Right cardiac atrium (tissue), 5 donors: ENCODE data around the gene PTCHD4. TPM values are rescaled to one million over a fixed set of nuclear protein-coding genes. Genes with fewer than 3 reads are reported as not detected.

Source experiments
- ATAC-seq, 2 donors: fragments of 200-7000 bp; cut with Tn5 transposase; one replicate each; pipeline versions ENCODE4 v1.8.0 to v1.9.1; 2020; ENCODE audit warnings: moderate library complexity in 2 of 2, mild to moderate bottlenecking in 1 of 2
- DNase-seq, 3 donors: peaks; one replicate each; pipeline ENCODE4 v3.0.0-alpha.2; 2020
- H3K27ac ChIP-seq: one replicate; pipeline ENCODE4 v1.5.1; 2013; ENCODE audit warnings: mild to moderate bottlenecking, low read length, control low read depth, moderate library complexity
- H3K27me3 ChIP-seq: one replicate; pipeline ENCODE4 v1.6.1; 2013; ENCODE audit not compliant: control insufficient read depth, insufficient read depth
- H3K4me1 ChIP-seq: one replicate; pipeline ENCODE4 v1.6.1; 2013; ENCODE audit warnings: low read length; ENCODE audit not compliant: control insufficient read depth, insufficient read depth
- H3K4me3 ChIP-seq: one replicate; pipeline ENCODE4 v1.5.1; 2013; ENCODE audit warnings: low read length, control low read depth
- H3K9me3 ChIP-seq: one replicate; pipeline ENCODE4 v1.6.1; 2013; ENCODE audit warnings: low read length; ENCODE audit not compliant: control insufficient read depth
- WGBS: extraction: QIAGEN DNeasy Blood & Tissue Kit; methylation state at CpG from one replicate; pipeline ENCODE4 v1.1.7; 2013; 5-methylcytosine and 5-hydroxymethylcytosine counted together
- intact Hi-C, 4 donors: fragments of 100-400 bp; cut with DNase I; formaldehyde crosslinking; loops; one replicate each; pipeline versions ENCODE4 v1.11.0 to v1.14.0; 2022 to 2023
- polyA plus RNA-seq: library from polyadenylated mRNA; stranded (reverse); fragments of 200-250 nt; gene quantifications from one replicate; pipeline ENCODE4 v1.2.3, GENCODE V29; 2013
- total RNA-seq, 4 donors: library from RNA; stranded (reverse); fragmentation: NEBNext Ultra II Directional; extraction: Animal tissue kit (Norgen Biotek cat#: 25700); gene quantifications; one replicate each; pipeline ENCODE4 v1.2.1, GENCODE V29; 2021
- donor health status: healthy with polysubstance abuse.
- donor health status: DM: no; HTN: yes; CAD: no.
- donor health status: DM: no; HTN: no; CAD: no.
- donor health status: DM: no; HTN: yes; CAD: no; lungs with severe emphysema.
- donor health status: DM: yes; HTN: yes; CAD: no.

The PTCHD4 gene
- total and polyA plus RNA-seq, 5 donors, result 0.09 to 0.91 (median 0.50) TPM

DNA sequence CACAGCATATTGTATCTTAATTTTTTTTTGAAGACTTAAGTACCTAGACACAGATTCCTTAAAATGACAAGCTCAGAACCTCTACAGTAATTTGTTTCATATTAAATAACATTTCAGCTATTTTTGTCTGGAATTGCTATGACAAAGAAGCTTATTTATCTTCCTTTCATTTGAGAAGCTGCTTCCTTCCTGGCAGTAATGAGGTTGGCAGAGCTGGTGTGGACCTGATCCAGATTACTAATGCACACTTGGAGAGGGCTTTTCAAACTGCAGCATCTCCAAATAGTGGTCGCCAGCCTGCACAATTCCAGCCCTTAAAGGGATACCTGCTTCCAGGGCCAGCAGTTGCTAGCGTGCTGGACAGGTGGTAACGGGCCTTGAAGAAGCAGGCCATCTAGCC lies 12.1 kb downstream of the PTCHD4 start:
- WGBS, result 57% methylated on average over 3 of the region's 3 CpGs
- Histone ChIP-seq H3K4me3 (no peak overlapping the region), H3K9me3 (no peaks in the 10 kb centered on the region), H3K27ac (no peak overlapping the region), H3K27me3 (no peaks in the 10 kb centered on the region), H3K4me1 (no peaks in the 10 kb centered on the region)
- DNase-seq (no peak), ATAC-seq (no peak)
- intact Hi-C loops, result no loop called here

DNA sequence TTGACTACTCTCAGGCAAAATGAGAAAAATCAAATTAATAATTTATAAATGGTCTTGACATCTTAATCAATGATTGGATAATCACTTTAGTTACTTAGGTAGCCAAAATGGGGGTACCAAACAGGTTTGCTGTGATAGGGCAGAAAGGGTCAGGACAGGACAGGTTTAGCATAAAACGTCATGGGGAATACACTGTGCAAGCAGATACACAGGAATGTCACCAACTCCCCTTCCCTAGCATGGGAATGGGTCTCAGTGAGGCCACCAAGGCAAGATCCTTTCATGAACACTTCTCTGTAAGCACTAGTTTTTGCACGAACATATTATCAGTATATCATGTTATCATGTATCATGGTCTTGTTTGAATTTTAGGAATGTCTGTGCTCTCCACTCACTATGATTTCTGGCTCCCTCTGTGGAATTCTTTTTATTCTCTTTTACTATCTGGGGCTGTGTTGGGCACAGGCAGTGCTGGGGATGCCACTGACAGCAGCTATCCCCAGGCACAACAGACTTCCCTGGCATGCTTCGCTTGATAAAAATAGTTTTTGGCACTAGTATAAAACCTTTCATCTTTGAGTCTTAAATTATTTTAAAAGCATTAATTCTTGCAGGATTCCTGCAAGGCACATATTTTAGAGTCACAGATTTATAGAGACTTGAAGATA lies 18.3 kb downstream of the PTCHD4 start:
- intact Hi-C loops, result no loop called here
- whole genome bisulfite sequencing, result 54% methylated on average over 3 of the region's 3 CpGs
- DNase-seq, result no peak
- peak; percentile 61 to 90 for ATAC-seq
- no peak overlapping the region for H3K4me3 ChIP-seq
- H3K27ac ChIP-seq, result no peak overlapping the region
- H3K27me3 ChIP-seq, result no peaks in the 10 kb centered on the region
- peaks cover 4% of the 10 kb centered on the region for H3K4me1 ChIP-seq
- no peaks in the 10 kb centered on the region for H3K9me3 ChIP-seq

DNA sequence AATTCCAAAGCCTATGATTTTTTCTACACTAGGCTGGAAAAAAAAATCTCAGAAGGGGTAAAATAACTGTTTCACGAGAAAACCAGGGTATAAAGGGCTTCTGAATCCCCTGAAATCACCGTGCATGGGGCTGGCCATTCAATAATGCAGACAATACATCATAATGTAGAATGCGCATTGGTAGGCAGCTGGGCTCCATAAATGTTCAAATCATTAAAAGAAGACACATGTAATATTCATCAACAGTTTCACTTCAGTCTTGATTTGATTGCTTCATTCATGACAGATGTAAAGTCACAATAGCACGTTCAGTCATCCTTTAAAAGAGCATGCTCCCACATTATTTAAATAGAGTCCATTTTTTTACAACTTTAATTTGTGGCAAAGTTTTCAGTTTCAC lies 20.5 kb downstream of the PTCHD4 start:
- no peaks in the 10 kb centered on the region for H3K27me3 ChIP-seq
- H3K27ac ChIP-seq, result no peak overlapping the region
- H3K4me1 ChIP-seq, result peaks cover 4% of the 10 kb centered on the region
- intact Hi-C loops, result no loop called here
- H3K9me3 ChIP-seq, result no peaks in the 10 kb centered on the region
- no peak overlapping the region for H3K4me3 ChIP-seq
- DNase-seq (no peak), ATAC-seq (no peak)
- 80% methylated on average over 4 of the region's 4 CpGs for WGBS

DNA sequence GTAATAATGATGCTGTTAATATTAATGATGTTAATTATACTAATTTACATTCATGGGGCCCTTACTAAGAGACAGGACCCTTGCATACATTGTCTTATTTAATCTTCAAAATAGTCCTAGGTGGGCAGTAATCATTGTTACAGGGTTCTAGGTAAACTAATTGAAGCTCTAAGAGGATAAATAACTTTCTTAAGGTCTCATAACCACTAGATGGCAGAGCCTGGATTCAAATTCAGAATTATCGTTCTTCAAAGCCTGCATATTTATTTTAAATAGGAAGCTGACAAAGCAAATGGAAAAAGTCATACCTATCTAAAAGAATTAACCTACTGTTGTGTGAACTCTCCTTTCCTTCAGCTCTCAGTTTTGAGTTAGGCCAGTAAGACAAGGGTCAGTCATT lies 23.5 kb downstream of the PTCHD4 start:
- H3K4me1 ChIP-seq, result peaks cover 2% of the 10 kb centered on the region
- no peak overlapping the region for H3K27ac ChIP-seq
- no peaks in the 10 kb centered on the region for H3K27me3 ChIP-seq
- intact Hi-C loops, result no loop called here
- no peak overlapping the region for H3K4me3 ChIP-seq
- no peak for ATAC-seq
- 10% methylated on average over 1 of the region's 1 CpG for WGBS
- no peaks in the 10 kb centered on the region for H3K9me3 ChIP-seq
- DNase-seq, result no peak

DNA sequence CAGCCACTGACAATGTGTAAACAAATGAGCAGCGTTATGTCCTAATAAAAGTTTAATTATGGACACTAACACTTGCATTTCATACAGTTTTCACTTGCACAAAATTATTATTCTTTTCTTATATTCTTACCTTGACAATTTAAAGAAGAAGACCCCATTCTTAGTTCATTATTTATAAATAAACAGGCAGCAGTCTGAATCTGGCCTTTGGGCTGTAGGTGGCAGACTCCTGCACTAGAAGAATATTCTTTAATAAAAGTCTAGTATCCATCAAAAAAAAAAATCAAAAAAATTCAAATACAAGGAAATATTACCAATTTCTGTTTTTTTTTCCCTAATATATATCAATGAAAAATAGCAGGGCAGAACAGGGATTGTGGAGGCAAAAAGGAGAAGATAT lies 24.8 kb downstream of the PTCHD4 start:
- ATAC-seq, result no peak
- DNase-seq, result no peak
- no peaks in the 10 kb centered on the region for H3K9me3 ChIP-seq
- H3K27ac ChIP-seq, result no peak overlapping the region
- no peak overlapping the region for H3K4me3 ChIP-seq
- intact Hi-C loops, result no loop called here
- 89% methylated on average over 1 of the region's 1 CpG for WGBS
- H3K27me3 ChIP-seq, result no peaks in the 10 kb centered on the region
- H3K4me1 ChIP-seq, result no peaks in the 10 kb centered on the region

DNA sequence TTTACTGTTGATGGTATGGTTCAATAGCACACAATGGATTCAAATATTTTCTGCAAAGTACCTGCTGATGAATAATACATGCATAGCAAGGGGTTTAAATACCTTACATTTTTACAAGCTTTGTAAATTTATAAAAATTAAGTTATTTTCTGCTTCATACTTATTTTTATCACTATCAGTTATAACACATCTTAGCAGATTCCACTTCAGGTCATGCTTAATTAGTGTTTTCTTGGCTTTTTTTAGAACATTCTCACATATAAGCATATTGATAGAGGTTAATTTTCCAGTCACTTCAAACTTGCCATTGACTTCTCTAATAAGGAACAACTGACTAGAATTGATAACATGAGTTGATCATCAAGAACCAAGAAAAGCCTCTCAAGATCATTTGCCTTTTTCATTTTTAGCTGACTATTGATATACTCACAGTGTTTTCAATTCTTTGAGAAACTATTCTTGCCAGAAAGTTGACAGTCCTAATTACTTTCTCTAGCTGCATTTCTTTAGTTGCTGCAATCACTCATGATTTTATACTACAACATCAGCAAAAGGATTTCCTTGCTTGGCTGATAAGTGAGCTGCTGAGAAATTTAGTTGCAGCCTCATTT lies 25.8 kb downstream of the PTCHD4 start:
- DNase-seq (no peak), ATAC-seq (no peak)
- H3K9me3 ChIP-seq, result no peaks in the 10 kb centered on the region
- H3K4me3 ChIP-seq, result no peak overlapping the region
- H3K27ac ChIP-seq, result no peak overlapping the region
- intact Hi-C loops, result no loop called here
- H3K4me1 ChIP-seq, result no peaks in the 10 kb centered on the region
- no peaks in the 10 kb centered on the region for H3K27me3 ChIP-seq

DNA sequence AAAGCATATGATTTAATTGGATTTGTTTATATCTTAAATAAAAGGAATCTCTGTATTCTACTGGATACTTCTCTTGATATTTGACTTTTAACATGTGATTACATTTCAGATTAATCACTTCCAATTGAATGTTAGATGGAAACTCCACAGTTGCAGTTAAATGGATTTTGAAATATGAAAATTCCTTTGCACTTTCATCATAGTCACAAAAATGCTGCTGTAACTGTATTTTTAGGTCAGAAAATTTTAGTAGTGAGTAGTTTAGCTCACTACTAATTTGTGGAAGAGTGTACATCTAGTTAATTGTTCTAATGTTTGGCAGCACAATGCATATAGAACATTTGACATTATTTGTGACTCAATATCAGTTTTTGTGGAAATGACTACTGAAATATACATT lies 26.8 kb downstream of the PTCHD4 start:
- H3K27ac ChIP-seq, result no peak overlapping the region
- H3K4me3 ChIP-seq, result no peak overlapping the region
- no peaks in the 10 kb centered on the region for H3K9me3 ChIP-seq
- no peak for ATAC-seq
- no peak for DNase-seq
- H3K27me3 ChIP-seq, result no peaks in the 10 kb centered on the region
- H3K4me1 ChIP-seq, result no peaks in the 10 kb centered on the region
- intact Hi-C loops, result no loop called here

DNA sequence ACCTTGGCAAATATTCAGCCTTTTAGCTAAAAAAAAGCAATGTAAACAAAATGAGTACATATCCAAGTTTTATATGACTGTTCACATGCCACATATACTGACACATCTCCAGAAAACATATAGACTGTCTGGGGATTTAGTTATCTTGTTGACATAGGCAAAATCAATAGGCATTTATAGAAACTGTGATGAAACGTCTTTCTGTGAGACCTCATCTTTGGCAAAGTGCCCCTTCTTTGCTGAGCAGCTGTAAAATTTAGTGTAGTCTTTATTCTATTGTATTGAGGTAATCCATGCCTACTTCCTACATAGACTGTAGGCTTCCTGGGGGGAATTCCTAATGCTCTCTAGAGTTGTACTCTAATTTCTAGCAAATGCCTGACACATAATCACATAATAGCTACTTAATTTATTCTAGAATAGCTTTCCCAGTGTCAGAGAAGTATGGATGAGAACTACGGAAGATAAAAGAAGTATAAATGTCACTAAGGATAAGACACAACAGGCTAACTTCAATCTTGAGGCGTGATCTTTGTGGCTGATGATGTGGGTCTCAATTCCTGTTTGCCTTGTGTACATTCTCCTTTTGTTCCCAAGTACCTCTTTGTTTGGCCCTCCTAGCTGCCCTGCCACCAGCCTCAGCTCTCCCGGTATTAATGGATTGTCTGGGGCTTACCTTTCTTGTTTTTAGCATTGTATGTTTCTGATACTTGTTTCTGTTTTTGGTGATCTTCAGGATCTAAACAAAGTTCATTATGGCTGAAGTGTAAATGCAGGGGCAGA lies 30.6 kb downstream of the PTCHD4 start:
- no peaks in the 10 kb centered on the region for H3K27me3 ChIP-seq
- DNase-seq (no peak), ATAC-seq (no peak)
- no peak overlapping the region for H3K27ac ChIP-seq
- WGBS, result 72% methylated on average over 4 of the region's 4 CpGs
- intact Hi-C loops, result no loop called here
- no peak overlapping the region for H3K4me3 ChIP-seq
- H3K4me1 ChIP-seq, result no peaks in the 10 kb centered on the region
- no peaks in the 10 kb centered on the region for H3K9me3 ChIP-seq

DNA sequence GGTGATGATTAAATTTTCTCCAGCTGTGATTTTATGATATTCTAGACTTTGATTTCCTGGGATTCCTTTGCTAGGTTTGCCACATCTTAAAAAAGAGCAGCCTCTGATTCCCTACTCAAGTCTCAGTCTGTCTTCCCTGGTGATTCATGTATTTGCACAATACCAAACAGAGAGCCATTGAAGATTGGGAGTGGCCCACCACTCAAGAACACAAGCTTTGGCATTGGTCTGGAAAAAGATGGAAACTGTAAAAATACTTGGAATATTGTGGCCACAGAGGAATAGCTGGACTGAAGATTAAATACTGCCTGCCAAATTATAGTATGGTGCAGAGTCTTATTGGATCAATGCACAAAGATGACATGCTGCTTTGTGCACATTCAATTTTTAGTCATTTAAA lies 32.9 kb downstream of the PTCHD4 start:
- intact Hi-C loops, result no loop called here

DNA sequence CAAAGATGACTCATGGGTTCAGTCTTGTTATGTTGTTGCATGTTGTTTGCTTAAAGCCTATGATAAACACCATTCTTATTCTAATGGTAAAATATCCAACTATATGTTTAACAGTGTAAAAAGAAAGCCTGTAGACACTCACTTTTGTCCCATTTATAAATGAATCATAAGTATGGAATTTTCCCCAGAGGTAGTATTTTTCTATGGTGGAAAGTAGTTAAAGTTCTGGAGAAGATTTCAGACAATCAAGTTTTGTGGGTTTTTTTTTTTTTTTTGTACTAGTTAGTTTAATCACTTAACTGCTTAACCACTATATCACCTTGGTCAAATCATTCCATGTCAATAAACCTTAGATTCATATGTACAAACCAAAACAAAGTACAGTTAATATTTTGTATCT lies 35.8 kb downstream of the PTCHD4 start:
- Histone ChIP-seq H3K27ac (no peak overlapping the region), H3K27me3 (no peaks in the 10 kb centered on the region), H3K9me3 (no peaks in the 10 kb centered on the region), H3K4me3 (no peak overlapping the region), H3K4me1 (no peaks in the 10 kb centered on the region)
- intact Hi-C loops, result no loop called here
- DNase-seq (no peak), ATAC-seq (no peak)

More for the DNA sequence above, 32.9 kb downstream of the PTCHD4 start:
- H3K4me1 ChIP-seq, result no peaks in the 10 kb centered on the region
- no peak for DNase-seq
- ATAC-seq, result no peak
- no peaks in the 10 kb centered on the region for H3K27me3 ChIP-seq
- no peak overlapping the region for H3K27ac ChIP-seq
- no peaks in the 10 kb centered on the region for H3K9me3 ChIP-seq
- H3K4me3 ChIP-seq, result no peak overlapping the region

DNA sequence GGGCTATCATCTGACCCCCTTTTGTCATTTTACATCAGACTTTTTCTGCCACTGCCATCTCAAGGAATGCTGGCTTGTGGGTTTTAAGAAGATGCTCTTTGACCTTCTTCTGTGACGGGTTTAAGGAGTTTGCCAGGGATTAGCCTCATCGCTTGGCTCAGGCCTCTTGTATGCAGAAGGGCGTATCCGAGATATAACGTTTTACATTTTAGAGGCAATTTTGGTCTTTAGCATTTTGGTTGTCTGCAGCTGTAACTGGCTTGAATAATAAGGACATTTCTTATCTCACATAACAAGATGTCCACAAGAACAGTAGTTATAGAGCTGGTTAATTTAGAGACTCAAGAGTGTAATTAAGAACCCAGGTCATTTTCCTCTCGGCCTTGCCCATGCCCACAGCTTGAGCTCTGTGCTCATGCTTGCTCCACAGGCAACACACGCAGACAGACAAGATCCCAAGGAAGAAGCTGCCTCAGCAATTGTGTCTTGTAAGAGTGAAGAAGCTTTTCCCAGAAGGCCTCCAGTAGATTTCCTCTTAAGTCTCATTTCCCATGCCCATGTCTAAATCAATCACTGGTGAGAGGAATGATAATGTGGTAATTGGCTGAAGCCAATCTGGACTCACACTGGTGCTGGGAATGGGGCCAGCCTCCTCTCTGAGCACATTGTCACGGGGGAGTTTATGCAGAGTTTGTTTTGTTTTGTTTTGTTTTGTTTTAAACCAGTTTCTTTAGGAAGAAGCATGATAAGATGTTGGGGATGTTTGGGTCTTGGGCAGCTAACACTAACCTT lies 36.8 kb downstream of the PTCHD4 start:
- Histone ChIP-seq H3K9me3 (no peaks in the 10 kb centered on the region), H3K4me3 (no peak overlapping the region), H3K4me1 (no peaks in the 10 kb centered on the region), H3K27me3 (no peaks in the 10 kb centered on the region), H3K27ac (no peak overlapping the region)
- ATAC-seq, result no peak
- 66% methylated on average over 8 of the region's 8 CpGs for WGBS
- intact Hi-C loops, result no loop called here
- DNase-seq, result no peak
